Esophagus (tissue), 2 donors: Measurements from ENCODE around the gene ZNF787. TPM values are rescaled to one million over a fixed set of nuclear protein-coding genes. Genes with fewer than 3 reads are reported as not detected.
"Not testable (repeated sequence)": the region's sequence is repeated elsewhere in the genome, so short reads cannot be mapped to it uniquely, and the experiment has no call there.

Experiments used
- H3K27ac ChIP-seq, 2 donors: one replicate each; pipeline ENCODE4 v1.5.1; 2013; ENCODE audit warnings: low read depth in 2 of 2, mild to moderate bottlenecking in 2 of 2, inconsistent platforms in 1 of 2, low read length in 1 of 2, moderate library complexity in 1 of 2
- H3K27me3 ChIP-seq, 2 donors: one replicate each; pipeline ENCODE4 v1.6.1; 2013; ENCODE audit warnings: low read length in 2 of 2, control low read depth in 1 of 2, mild to moderate bottlenecking in 1 of 2; ENCODE audit not compliant: insufficient read depth in 2 of 2, control insufficient read depth in 1 of 2
- H3K36me3 ChIP-seq, 2 donors: one replicate each; pipeline ENCODE4 v1.6.1; 2013; ENCODE audit warnings: low read length in 1 of 2; ENCODE audit not compliant: control insufficient read depth in 2 of 2, insufficient read depth in 2 of 2
- H3K4me1 ChIP-seq, 2 donors: one replicate each; pipeline ENCODE4 v1.6.1; 2013; ENCODE audit warnings: low read length in 1 of 2; ENCODE audit not compliant: control insufficient read depth in 2 of 2, insufficient read depth in 2 of 2
- H3K4me3 ChIP-seq, 2 donors: one replicate each; pipeline ENCODE4 v1.5.1; 2013; ENCODE audit warnings: low read length in 2 of 2, mild to moderate bottlenecking in 2 of 2, low read depth in 1 of 2, moderate library complexity in 1 of 2
- H3K9me3 ChIP-seq, 2 donors: one replicate each; pipeline ENCODE4 v1.6.1; 2013; ENCODE audit warnings: mild to moderate bottlenecking in 2 of 2, low read depth in 1 of 2, low read length in 1 of 2, moderate library complexity in 1 of 2; ENCODE audit not compliant: control insufficient read depth in 2 of 2, insufficient read depth in 1 of 2
- WGBS, 2 donors: extraction: QIAGEN DNeasy Blood & Tissue Kit; methylation state at CpG; one replicate each; pipeline ENCODE4 v1.1.7; 2013; 5-methylcytosine and 5-hydroxymethylcytosine counted together
- polyA plus RNA-seq, 2 donors: library from polyadenylated mRNA; stranded (reverse); fragments of 200-250 nt; gene quantifications; one replicate each; pipeline ENCODE4 v1.2.3, GENCODE V29; 2013
- donor health status: healthy with polysubstance abuse.
- donor health status: Bipolar disorder and iron deficiency.

ZNF787 gene
- polyA plus RNA-seq, 2 donors, result 17.0 to 19.0 TPM

DNA sequence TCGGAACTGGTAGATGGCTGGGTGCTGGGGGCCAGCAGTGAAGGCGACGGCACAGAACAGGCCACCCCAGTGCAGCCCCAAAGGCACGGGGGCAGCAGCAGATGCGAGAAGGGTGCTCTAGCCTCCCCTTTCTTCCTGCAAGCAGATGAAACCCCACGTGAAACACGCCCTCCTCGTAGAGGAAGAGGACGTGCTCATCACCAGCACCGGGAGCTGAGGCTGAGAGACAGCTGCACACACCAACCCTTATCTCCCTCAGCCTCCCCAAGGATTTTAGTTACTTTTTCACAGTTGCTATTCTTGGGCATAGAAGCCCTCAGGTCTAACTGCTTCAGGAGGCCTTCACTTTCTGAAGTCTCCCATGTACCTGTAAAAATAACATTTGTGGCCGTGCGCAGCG lies 11.9 kb downstream of the ZNF787 start:
- H3K27me3 ChIP-seq, result no peaks in the 10 kb centered on the region
- WGBS, 2 donors, result 37 to 42% methylated on average over 13 of the region's 13 CpGs
- H3K9me3 ChIP-seq, result no peaks in the 10 kb centered on the region
- no peak overlapping the region for H3K4me3 ChIP-seq
- H3K36me3 ChIP-seq, result peaks cover 0 to 6% of the 10 kb centered on the region in 2 donors
- H3K27ac ChIP-seq, result peak overlapping the region in 1 of 2 donors; percentile 80
- peaks cover 19 to 42% of the 10 kb centered on the region in 2 donors for H3K4me1 ChIP-seq

DNA sequence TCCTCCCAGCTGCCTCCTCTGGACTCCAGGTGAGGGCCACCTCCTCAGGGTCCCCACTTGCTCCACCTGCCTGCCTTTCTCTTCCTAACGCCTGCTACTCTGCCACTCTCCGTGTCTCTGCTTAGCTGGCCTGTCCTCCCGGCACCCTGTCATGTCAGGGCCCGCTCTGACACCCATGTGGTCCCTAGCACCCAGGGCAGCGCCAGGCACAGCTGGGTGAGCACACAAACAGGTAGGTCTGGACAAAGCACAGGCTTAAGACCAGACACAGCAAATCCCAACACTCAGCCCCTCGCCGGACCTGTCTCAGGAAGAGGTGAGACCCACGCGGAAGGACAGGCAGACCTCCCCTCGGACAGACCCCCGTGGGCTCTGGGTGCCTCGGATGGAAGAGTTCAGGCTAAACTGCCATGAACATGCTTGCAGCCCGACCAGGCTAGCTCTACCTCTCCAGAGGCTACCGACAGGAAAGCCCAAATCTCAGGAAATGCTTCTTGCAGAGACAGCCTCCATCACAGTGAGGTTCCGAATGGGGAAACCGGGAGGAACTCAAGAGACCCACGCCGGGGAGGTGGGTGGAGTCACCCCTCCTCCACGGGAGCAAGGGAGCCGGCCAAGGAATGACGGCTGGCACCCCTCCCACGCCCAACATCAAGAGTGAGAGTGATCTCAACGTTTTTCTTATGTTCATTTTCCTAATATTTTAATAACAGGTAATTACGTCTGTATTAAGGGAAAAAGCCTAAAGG lies 12.5 kb downstream of the ZNF787 start:
- peak overlapping the region; percentile 6 to 80 for H3K27ac ChIP-seq
- no peaks in the 10 kb centered on the region for H3K27me3 ChIP-seq
- no peaks in the 10 kb centered on the region for H3K9me3 ChIP-seq
- H3K4me1 ChIP-seq, result peaks cover 19 to 42% of the 10 kb centered on the region in 2 donors
- H3K36me3 ChIP-seq, result peaks cover 0 to 6% of the 10 kb centered on the region in 2 donors
- 27 to 28% methylated on average over 24 of the region's 24 CpGs for WGBS, 2 donors
- no peak overlapping the region for H3K4me3 ChIP-seq

DNA sequence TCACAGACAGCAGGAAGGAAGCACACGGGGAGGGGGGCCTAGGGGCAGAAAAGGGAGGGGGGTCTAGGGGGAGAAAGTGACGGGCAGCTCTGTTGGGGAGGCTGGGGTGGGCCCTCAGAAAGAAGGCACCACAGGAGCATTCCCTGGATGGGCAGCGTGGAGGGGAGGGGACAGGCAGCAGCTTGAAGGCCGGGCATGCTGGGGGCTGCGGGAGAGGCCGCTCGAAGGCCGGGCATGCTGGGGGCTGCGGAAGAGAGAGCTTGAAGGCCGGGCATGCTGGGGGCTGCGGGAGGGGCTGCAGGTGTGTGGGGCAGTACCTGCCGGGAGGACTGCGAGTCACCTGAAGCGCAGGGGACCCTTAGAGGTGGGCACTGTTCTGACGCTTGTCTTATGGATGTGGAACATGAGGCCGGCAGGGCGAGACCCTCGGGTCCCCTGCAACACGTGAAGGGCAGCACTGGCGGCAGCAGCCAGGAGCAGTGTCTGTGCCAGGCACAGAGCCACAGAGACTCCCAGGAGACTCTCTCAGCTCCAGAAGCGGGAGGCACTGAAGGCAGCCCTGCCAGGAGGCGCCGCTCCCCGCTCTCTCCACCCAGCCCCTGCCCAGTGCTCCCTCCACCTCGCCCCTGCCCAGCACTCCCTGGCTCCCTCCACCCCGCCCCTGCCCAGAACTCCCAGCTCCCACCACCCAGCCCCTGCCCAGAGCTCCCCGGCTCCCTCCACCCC lies 13.3 kb downstream of the ZNF787 start:
- Histone ChIP-seq H3K27ac (peak overlapping the region; percentile 38 to 80), H3K4me3 (no peak overlapping the region), H3K27me3 (no peaks in the 10 kb centered on the region), H3K4me1 (peaks cover 16 to 35% of the 10 kb centered on the region in 2 donors), H3K9me3 (no peaks in the 10 kb centered on the region), H3K36me3 (peaks cover 0 to 12% of the 10 kb centered on the region in 2 donors)
- 66 to 67% methylated on average over 25 to 27 of the region's 27 CpGs for WGBS, 2 donors

DNA sequence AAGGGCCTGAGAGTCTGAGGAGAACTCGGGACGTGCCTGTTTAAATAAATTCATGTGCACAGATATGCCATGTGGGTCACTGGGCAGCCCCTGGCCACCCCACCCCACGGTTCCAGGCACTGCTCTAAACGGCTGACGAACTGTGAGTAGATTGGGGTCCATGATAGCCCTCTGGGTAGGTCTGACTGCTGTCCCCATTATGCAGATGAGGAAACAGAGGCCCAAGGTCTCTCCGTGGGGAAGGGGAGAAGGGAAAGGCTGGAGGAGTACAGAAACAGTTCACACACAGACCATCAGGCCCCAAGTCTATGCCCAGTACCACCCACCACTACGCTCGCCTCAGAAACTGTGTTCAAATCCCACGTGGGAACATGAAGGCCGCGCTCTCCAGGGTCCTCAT lies 14.1 kb downstream of the ZNF787 start:
- Histone ChIP-seq H3K27ac (peak overlapping the region in 1 of 2 donors; percentile 1), H3K4me3 (no peak overlapping the region), H3K4me1 (peaks cover 16 to 30% of the 10 kb centered on the region in 2 donors), H3K9me3 (no peaks in the 10 kb centered on the region), H3K27me3 (no peaks in the 10 kb centered on the region), H3K36me3 (peaks cover 0 to 17% of the 10 kb centered on the region in 2 donors)
- 84 to 88% methylated on average over 11 of the region's 11 CpGs for WGBS, 2 donors

DNA sequence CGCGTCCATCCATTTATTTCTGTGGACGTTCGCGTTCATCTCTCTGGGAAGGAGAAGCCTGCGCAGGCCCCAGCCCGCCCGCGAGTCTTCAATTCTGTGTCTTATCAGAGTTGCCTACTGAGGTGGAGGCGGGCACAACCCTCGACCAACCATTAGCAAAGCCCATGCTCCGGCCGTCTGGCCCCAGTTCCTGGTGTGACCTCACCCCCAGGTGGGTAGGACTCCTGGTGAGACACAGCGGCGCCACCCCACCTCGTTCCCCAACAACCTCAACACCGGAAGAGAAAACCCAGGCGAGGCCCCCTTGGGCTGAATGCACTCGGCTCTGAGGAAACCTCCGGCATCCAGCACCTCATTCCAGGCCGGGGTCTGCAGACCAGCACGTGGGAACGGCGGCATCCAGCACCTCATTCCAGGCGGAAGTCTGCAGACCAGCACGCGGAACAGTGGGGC lies 14.7 kb downstream of the ZNF787 start:
- WGBS, 2 donors, result 83 to 86% methylated on average over 27 of the region's 27 CpGs

DNA sequence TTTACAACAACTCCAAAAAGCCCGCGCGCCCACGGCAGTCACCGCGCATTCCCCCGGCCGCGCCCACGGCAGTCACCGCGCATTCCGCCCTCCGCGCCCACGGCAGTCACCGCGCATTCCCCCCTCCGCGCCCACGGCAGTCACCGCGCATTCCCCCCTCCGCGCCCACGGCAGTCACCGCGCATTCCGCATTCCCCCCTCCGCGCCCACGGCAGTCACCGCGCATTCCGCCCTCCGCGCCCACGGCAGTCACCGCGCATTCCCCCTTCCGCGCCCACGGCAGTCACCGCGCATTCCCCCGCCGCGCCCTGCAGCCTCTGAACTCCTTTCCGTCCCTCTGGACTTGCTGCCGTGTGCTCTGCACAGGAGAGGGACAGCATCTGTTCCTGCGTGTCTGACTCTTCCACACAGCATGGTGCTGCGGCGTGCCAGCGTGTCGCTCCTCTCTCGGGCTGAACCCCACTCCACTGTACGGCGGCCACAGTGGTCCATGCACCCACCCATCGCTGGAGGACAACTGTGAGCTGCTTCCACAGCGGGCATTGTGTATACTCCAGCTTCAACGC lies 15.2 kb downstream of the ZNF787 start:
- H3K4me3 ChIP-seq, H3K9me3 ChIP-seq, H3K27me3 ChIP-seq: not testable (repeated sequence)
- H3K36me3 ChIP-seq, result peaks cover 0 to 21% of the 10 kb centered on the region in 2 donors
- peak overlapping the region; percentile 0 to 39 for H3K27ac ChIP-seq
- 89 to 94% methylated on average over 61 of the region's 61 CpGs for WGBS, 2 donors
- peaks cover 14 to 26% of the 10 kb centered on the region in 2 donors for H3K4me1 ChIP-seq

More for the DNA sequence above, 14.7 kb downstream of the ZNF787 start:
- Histone ChIP-seq H3K4me1 (peaks cover 16 to 30% of the 10 kb centered on the region in 2 donors), H3K4me3 (no peak overlapping the region), H3K9me3 (no peaks in the 10 kb centered on the region), H3K36me3 (peaks cover 0 to 17% of the 10 kb centered on the region in 2 donors), H3K27ac (peak overlapping the region in 1 of 2 donors; percentile 1), H3K27me3 (no peaks in the 10 kb centered on the region)

DNA sequence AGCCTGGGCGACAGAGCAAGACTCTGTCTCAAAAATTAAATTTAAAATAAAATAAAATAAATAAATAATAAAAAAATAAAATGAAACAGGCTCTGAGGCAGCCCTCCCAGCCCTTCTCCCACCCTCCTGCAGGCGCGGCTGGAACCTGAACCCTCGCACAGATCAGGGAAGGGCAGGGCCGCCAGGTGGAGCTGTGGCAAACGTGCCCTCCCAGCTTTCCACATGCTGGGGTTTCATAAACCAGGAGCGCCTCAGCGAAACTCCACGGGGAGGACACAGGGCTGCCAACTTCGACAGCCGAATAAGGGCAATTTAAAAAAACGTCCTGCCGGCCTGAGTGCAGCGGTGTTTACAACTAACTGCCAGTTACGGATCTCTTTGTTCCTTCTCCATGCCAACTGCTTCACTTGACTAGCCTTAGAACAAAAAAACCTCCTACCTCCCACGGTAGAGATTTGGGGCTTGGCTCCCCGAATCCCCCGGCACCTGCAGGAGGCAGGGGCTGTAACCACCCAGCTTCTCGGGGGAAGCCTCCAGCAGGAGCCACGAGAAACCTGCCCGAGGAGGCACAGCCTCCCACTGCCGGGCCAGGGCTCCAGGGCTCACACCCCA lies 15.9 kb downstream of the ZNF787 start:
- Histone ChIP-seq H3K27ac (peak overlapping the region; percentile 39 to 71), H3K4me3 (no peak overlapping the region), H3K9me3 (no peaks in the 10 kb centered on the region), H3K36me3 (peaks cover 0 to 28% of the 10 kb centered on the region in 2 donors), H3K4me1 (peaks cover 11 to 22% of the 10 kb centered on the region in 2 donors), H3K27me3 (no peaks in the 10 kb centered on the region)
- WGBS, 2 donors, result 15 to 16% methylated on average over 22 of the region's 22 CpGs

DNA sequence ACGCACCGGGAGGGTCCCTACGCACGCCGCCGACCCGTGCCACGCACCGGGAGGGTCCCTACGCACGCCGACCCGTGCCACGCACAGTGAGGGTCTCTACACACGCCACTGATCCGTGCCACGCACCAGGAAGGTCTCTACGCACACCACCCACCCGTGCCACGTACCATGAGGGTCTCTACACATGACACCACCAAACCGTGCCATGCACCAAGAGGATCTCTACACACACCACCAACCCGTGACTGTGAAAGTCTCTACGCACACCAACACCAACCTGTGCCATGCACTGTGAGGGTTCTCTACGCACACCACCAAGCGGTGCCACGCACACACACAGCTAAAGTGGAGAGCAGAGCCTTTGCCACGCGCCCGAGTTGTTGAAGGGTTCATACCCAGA lies 16.7 kb downstream of the ZNF787 start:
- no peaks in the 10 kb centered on the region for H3K9me3 ChIP-seq
- H3K27ac ChIP-seq, result no peak overlapping the region
- H3K27me3 ChIP-seq, result no peaks in the 10 kb centered on the region
- H3K4me1 ChIP-seq, result peaks cover 11 to 21% of the 10 kb centered on the region in 2 donors
- peaks cover 0 to 35% of the 10 kb centered on the region in 2 donors for H3K36me3 ChIP-seq
- 94 to 96% methylated on average over 23 to 29 of the region's 29 CpGs for WGBS, 2 donors
- H3K4me3 ChIP-seq, result no peak overlapping the region

DNA sequence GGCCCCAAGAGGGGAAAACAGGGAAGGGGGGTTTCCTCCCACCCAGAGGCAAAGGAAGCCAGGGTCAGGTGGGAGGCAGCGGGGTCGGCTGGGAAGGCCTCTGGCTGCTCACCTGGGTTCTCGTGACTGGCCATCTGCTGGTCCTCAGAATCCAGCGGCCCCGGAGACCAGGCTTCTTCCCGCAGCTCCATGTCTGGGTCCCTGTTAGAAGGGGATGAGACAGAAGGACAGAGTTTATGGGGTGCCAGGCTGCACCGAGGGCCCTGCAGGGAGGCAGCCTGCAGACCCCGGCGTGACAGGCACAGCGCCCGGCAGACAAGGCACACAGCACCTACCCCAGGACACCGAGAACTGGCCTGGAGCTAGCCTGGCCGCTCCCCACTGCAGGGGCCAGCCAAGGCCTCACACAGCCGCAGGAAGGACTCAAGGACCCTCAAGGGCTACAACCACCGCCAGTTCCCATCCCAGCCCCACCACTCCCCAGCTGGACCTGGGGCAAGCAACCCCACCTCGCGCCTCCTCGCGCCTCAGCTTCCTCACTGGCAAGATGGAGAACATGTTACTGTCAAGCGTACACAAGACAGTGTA lies 18.0 kb downstream of the ZNF787 start:
- no peaks in the 10 kb centered on the region for H3K27me3 ChIP-seq
- WGBS, 2 donors, result 77 to 86% methylated on average over 20 of the region's 20 CpGs
- no peak overlapping the region for H3K27ac ChIP-seq
- no peaks in the 10 kb centered on the region for H3K9me3 ChIP-seq
- no peak overlapping the region for H3K4me3 ChIP-seq
- peaks cover 0 to 44% of the 10 kb centered on the region in 2 donors for H3K36me3 ChIP-seq
- peaks cover 6 to 10% of the 10 kb centered on the region in 2 donors for H3K4me1 ChIP-seq
